GM12872 (cell line): ENCODE results near the gene TUBGCP5.

Experiments used
- CTCF ChIP-seq: IDR thresholded peaks from 3 replicates; pipeline ENCODE4 v1.5.1; 2011; ENCODE audit warnings: low read depth, mild to moderate bottlenecking, low read length, moderate library complexity; ENCODE audit not compliant: insufficient read depth

Gene TUBGCP5

DNA sequence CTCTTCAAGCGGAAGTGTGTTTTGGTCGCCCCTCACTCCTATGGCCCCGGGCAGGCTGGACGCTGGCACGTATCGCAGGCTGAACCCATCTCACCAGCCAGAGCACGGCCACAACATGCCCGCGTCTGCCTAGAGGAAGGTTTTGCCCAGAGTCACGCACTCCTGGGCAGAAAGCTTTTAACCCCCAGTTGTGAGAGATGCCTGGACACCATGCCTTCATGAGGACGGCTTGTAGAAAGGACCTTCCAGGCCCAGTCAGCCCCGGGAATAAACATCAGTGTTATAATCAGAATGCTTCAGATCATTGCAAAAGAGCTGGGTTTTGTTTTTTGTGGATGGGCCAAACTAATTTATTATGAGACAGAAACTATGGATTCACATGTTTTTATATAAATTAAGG, 75.7 kb downstream of the TUBGCP5 start:
- TF ChIP-seq CTCF: no peak

- no peak for TF ChIP-seq CTCF
Measured at GRCh38 chr15:22962611-22963010, 76.8 kb downstream of the TUBGCP5 start.

DNA sequence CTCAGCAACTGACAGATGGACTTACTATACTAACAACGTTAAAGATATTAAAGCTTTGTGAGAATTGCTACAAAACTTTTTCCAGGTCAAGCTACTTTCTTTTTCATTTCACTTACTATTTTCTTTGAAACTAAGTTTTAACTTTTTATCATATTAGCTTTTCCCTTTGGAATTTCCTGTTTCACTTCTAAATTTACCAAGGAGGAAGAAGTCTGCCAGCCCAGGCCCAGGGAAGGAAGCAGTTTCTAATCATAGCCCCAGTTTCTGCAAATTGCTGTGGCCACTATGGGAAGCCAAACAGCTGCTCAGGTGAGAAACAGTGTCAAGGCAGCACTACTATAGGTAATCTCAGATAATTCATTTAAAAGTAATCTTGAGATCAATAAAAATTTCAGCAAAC, 77.6 kb downstream of the TUBGCP5 start:
- TF ChIP-seq CTCF: no peak

DNA sequence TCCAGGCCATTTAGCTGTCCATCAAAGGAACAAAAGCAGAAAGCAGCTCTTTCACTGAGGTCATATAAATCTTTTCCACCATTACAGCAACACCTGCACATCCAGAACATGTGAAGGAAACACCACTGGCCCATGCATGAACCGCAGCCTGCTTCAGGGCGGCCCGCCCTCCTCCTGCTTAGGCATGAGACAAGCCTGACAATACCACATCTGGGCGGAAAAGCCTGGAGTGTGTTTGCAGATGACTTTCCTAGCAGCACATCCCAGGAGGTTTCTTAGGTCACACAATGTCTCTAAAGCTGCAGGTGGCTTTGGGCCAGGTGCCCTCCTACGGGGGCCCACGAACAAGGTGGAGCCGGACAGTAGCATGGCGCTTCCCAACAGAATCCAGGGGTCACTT, 78.8 kb downstream of the TUBGCP5 start:
- no peak for TF ChIP-seq CTCF

DNA sequence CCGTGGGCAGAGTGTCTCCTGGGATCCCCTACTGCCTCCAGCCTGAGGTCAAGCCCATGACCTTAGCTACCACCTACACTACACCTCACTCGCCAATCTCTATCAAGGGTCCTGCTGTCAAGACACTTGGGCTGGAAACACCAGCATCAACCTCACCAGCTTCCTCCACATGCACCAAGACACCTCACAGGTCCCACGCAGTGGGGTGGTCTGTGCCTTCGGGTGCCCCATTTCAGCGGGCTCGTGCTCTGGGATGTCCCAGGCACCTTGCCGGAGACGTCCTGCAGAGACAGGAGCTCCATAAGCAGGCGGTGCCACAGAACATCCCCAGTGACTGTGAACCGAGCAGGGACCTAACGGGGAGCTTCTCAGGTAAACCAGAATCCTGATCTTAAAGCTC, 79.2 kb downstream of the TUBGCP5 start:
- TF ChIP-seq CTCF: no peak

GRCh38 chr15:22959321-22960101, 79.9 kb downstream of the TUBGCP5 start:
- TF ChIP-seq CTCF: no peak

DNA sequence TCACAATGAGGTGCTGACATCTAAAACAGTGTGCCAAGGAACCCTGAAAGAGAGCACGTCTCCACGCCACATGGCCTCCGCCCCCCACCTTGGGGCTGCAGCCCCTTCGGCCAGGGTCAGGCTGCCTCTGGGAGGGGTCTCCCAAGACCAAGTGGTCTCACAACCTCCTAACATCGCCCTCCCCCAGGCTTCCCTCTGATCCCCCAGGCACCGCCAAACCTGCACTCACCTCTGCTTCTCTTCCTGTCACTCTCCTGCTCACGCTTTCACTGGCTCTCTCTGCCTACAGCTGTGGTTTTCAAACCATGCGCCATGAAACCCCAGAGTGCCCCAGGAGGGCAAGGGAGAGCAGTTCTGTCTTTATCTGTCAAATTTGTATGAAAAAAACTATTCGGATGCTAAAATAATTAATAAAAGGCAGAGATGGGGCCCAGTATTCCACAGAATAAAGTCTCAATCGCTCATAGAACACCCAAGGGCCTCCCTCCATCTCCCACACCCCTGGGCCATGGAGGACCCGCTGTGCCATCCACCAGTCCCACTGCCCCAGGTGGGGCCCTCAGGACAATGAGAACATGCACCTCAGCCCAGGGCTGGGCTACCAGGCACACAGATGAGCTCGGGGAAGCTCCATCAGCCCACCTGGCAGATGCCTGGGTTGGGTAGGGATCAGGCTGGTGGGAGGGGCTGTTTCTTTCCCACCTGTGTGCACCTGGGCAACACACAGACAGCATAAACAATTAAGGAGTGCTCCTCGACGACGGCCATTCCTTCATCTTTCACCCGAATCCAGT, 80.7 kb downstream of the TUBGCP5 start:
- no peak for TF ChIP-seq CTCF
